ENCODE data around the gene HOXB2.

DNA sequence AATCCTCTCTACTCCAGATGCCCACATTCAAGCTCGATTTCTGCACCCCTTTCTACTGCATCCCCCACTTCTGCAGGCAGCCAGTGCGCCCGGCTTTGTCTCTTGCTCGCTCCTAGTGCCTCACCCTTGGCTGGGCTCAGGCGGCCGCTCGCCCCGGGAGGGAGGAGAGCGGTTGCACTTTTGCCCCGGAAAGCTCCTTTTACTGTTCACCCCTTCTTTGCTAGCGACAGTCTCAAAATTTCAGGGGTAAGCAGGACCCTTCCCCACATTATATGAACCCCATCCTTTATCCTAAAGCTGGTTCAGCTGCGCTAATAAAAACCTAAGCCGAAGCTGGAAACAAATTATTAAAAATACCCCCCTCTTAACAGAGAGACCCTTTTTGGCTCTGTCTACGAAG is 47.7 kb upstream of the HOXB2 start:
- TF ChIP-seq, protein P1, sequence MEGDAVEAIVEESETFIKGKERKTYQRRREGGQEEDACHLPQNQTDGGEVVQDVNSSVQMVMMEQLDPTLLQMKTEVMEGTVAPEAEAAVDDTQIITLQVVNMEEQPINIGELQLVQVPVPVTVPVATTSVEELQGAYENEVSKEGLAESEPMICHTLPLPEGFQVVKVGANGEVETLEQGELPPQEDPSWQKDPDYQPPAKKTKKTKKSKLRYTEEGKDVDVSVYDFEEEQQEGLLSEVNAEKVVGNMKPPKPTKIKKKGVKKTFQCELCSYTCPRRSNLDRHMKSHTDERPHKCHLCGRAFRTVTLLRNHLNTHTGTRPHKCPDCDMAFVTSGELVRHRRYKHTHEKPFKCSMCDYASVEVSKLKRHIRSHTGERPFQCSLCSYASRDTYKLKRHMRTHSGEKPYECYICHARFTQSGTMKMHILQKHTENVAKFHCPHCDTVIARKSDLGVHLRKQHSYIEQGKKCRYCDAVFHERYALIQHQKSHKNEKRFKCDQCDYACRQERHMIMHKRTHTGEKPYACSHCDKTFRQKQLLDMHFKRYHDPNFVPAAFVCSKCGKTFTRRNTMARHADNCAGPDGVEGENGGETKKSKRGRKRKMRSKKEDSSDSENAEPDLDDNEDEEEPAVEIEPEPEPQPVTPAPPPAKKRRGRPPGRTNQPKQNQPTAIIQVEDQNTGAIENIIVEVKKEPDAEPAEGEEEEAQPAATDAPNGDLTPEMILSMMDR (IDR thresholded peaks at IDR 0.05; ENCODE audit: low read length), result no peak
- TF ChIP-seq EZH2 (IDR thresholded peaks at IDR 0.05; ENCODE audit: borderline replicate concordance, low read length), result no peak
